Measurements from ENCODE around the gene DTNA. TPM values are rescaled to one million over a fixed set of nuclear protein-coding genes. Genes with fewer than 3 reads are reported as not detected.

The DTNA gene
- total RNA-seq, 6 experiments from 2014 or later = 0.58 to 1.2 (median 0.98) TPM

- H3K4me3 Mint-ChIP-seq = no peak overlapping the region
- no peaks in the 10 kb centered on the region; the same call in 1 of the 2 replicates for H3K27me3 Mint-ChIP-seq (ENCODE audit: insufficient read depth)
- no peak for DNase-seq
- H3K36me3 Mint-ChIP-seq (ENCODE audit: low read depth) = no peaks in the 10 kb centered on the region
- H3K9me3 Mint-ChIP-seq = no peaks in the 10 kb centered on the region
- no peak for TF ChIP-seq CTCF (IDR thresholded peaks at IDR 0.05)
- H3K27ac Mint-ChIP-seq = no peak overlapping the region
- H3K4me1 Mint-ChIP-seq (ENCODE audit: low read depth) = no peaks in the 10 kb centered on the region
Measured at GRCh38 chr18:34848156-34848555, 138.1 kb downstream of the DTNA start.

- H3K4me1 Mint-ChIP-seq (ENCODE audit: low read depth) = no peaks in the 10 kb centered on the region
- H3K36me3 Mint-ChIP-seq (ENCODE audit: low read depth) = no peaks in the 10 kb centered on the region
- DNase-seq = no peak
- H3K4me3 Mint-ChIP-seq = no peak overlapping the region
- no peak for TF ChIP-seq CTCF (IDR thresholded peaks at IDR 0.05)
- H3K27me3 Mint-ChIP-seq (ENCODE audit: insufficient read depth) = no peaks in the 10 kb centered on the region; the same call in 1 of the 2 replicates
- H3K27ac Mint-ChIP-seq = no peak overlapping the region
- no peaks in the 10 kb centered on the region for H3K9me3 Mint-ChIP-seq
Measured at GRCh38 chr18:34848695-34849094, 138.6 kb downstream of the DTNA start.

GRCh38 chr18:34857320-34857719 is 147.2 kb downstream of the DTNA start:
- Mint-ChIP-seq H3K27ac (no peak overlapping the region), H3K27me3 (ENCODE audit: insufficient read depth) (peaks cover 6% of the 10 kb centered on the region; the same call in 1 of the 2 replicates)

GRCh38 chr18:34858188-34858587 is 148.1 kb downstream of the DTNA start:
- Mint-ChIP-seq H3K27me3 (ENCODE audit: insufficient read depth) (peaks cover 6% of the 10 kb centered on the region; the same call in 1 of the 2 replicates), H3K9me3 (no peaks in the 10 kb centered on the region; the same call in 1 of the 2 replicates), H3K36me3 (ENCODE audit: low read depth) (no peaks in the 10 kb centered on the region), H3K27ac (no peak overlapping the region), H3K4me1 (ENCODE audit: low read depth) (peaks cover 5% of the 10 kb centered on the region; the same call in 1 of the 2 replicates), H3K4me3 (no peak overlapping the region)
- TF ChIP-seq CTCF (IDR thresholded peaks at IDR 0.05) = no peak
- DNase-seq = no peak

More at GRCh38 chr18:34857320-34857719, 147.2 kb downstream of the DTNA start:
- H3K36me3 Mint-ChIP-seq (ENCODE audit: low read depth) = no peaks in the 10 kb centered on the region
- H3K4me1 Mint-ChIP-seq (ENCODE audit: low read depth) = peaks cover 5% of the 10 kb centered on the region; the same call in 1 of the 2 replicates
- no peak for DNase-seq
- H3K9me3 Mint-ChIP-seq = no peaks in the 10 kb centered on the region; the same call in 1 of the 2 replicates
- TF ChIP-seq CTCF (IDR thresholded peaks at IDR 0.05) = no peak
- no peak overlapping the region for H3K4me3 Mint-ChIP-seq

GRCh38 chr18:34859496-34859895 is 149.4 kb downstream of the DTNA start:
- Mint-ChIP-seq H3K4me1 (ENCODE audit: low read depth) (peaks cover 5% of the 10 kb centered on the region; the same call in 1 of the 2 replicates), H3K36me3 (ENCODE audit: low read depth) (no peaks in the 10 kb centered on the region), H3K4me3 (peak overlapping the region; percentile 35; the same call in 1 of the 2 replicates), H3K9me3 (no peaks in the 10 kb centered on the region; the same call in 1 of the 2 replicates), H3K27me3 (ENCODE audit: insufficient read depth) (peaks cover 6% of the 10 kb centered on the region; the same call in 1 of the 2 replicates), H3K27ac (no peak overlapping the region)
- no peak for DNase-seq
- no peak for TF ChIP-seq CTCF (IDR thresholded peaks at IDR 0.05)

Data from HFFc6 (cell line).